H9 (cell line): Measurements from ENCODE around the gene HEATR5B. TPM values are rescaled to one million over a fixed set of nuclear protein-coding genes. Genes with fewer than 3 reads are reported as not detected.

Experiments used
- DNase-seq: peaks from one replicate; pipeline ENCODE4 v3.0.0-alpha.2; 2017
- H2AFZ ChIP-seq: one replicate; pipeline ENCODE4 v1.6.1; 2013; ENCODE audit warnings: mild to moderate bottlenecking, low read length, control low read depth, moderate library complexity
- H2AK5ac ChIP-seq: 2 replicates; pipeline ENCODE4 v1.6.1; 2013; ENCODE audit warnings: low read length, control low read depth, mixed read lengths; ENCODE audit not compliant: insufficient read length
- H2BK120ac ChIP-seq: one replicate; pipeline ENCODE4 v1.6.1; 2013; ENCODE audit warnings: low read depth, mild to moderate bottlenecking, low read length, control low read depth, inconsistent platforms; ENCODE audit not compliant: poor library complexity, severe bottlenecking
- H2BK12ac ChIP-seq: 2 replicates; pipeline ENCODE4 v1.6.1; 2013; ENCODE audit warnings: low read length, control low read depth, mixed read lengths, low read depth; ENCODE audit not compliant: insufficient read length
- H2BK15ac ChIP-seq: 2 replicates; pipeline ENCODE4 v1.6.1; 2013; ENCODE audit warnings: low read depth, low read length, control low read depth
- H2BK20ac ChIP-seq: one replicate; pipeline ENCODE4 v1.6.1; 2013; ENCODE audit warnings: low read depth, mild to moderate bottlenecking, low read length, control low read depth, inconsistent platforms; ENCODE audit not compliant: poor library complexity, severe bottlenecking
- H2BK5ac ChIP-seq: 2 replicates; pipeline ENCODE4 v1.6.1; 2013; ENCODE audit warnings: low read length, control low read depth, mixed read lengths; ENCODE audit not compliant: insufficient read length
- H3K14ac ChIP-seq: 2 replicates; pipeline ENCODE4 v1.6.1; 2013; ENCODE audit warnings: low read length, control low read depth; ENCODE audit not compliant: insufficient read depth
- H3K18ac ChIP-seq: 2 replicates; pipeline ENCODE4 v1.6.1; 2013; ENCODE audit warnings: low read depth, mild to moderate bottlenecking, mixed read lengths, low read length, control low read depth; ENCODE audit not compliant: insufficient read length
- H3K23ac ChIP-seq: 2 replicates; pipeline ENCODE4 v1.6.1; 2013; ENCODE audit warnings: low read length, control low read depth, mixed read lengths, low read depth; ENCODE audit not compliant: insufficient read length
- H3K23me2 ChIP-seq: 2 replicates; pipeline ENCODE4 v1.6.1; 2013; ENCODE audit warnings: low read depth, mild to moderate bottlenecking, mixed read lengths, low read length, control low read depth; ENCODE audit not compliant: insufficient read length, poor library complexity, severe bottlenecking
- H3K27ac ChIP-seq: 2 replicates; pipeline ENCODE4 v1.5.1; 2013; ENCODE audit warnings: low read length, control low read depth, mixed read lengths, low read depth; ENCODE audit not compliant: insufficient read length
- H3K27me3 ChIP-seq: 2 replicates; pipeline ENCODE4 v1.6.1; 2013; ENCODE audit warnings: low read length, control low read depth, inconsistent platforms; ENCODE audit not compliant: insufficient read depth
- H3K4ac ChIP-seq: 2 replicates; pipeline ENCODE4 v1.6.1; 2013; ENCODE audit warnings: low read depth, mild to moderate bottlenecking, control low read depth, inconsistent platforms, low read length, moderate library complexity
- H3K4me1 ChIP-seq: 2 replicates; pipeline ENCODE4 v1.6.1; 2013; ENCODE audit warnings: low read length, control low read depth, inconsistent platforms; ENCODE audit not compliant: insufficient read depth
- H3K4me2 ChIP-seq: 2 replicates; pipeline ENCODE4 v1.6.1; 2013; ENCODE audit warnings: low read length, control low read depth, mixed read lengths; ENCODE audit not compliant: insufficient read length, insufficient read depth
- H3K56ac ChIP-seq: 2 replicates; pipeline ENCODE4 v1.6.1; 2013; ENCODE audit warnings: low read depth, mild to moderate bottlenecking, mixed read lengths, low read length, control low read depth; ENCODE audit not compliant: insufficient read length
- H3K79me1 ChIP-seq: 2 replicates; pipeline ENCODE4 v1.6.1; 2013; ENCODE audit warnings: low read depth, mild to moderate bottlenecking, moderate library complexity, low read length, control low read depth, inconsistent platforms; ENCODE audit not compliant: insufficient read depth, poor library complexity, severe bottlenecking
- H3K79me2 ChIP-seq: 2 replicates; pipeline ENCODE4 v1.6.1; 2013; ENCODE audit warnings: low read length, control low read depth, inconsistent platforms; ENCODE audit not compliant: insufficient read depth
- H3K9ac ChIP-seq: 2 replicates; pipeline ENCODE4 v1.6.1; 2013; ENCODE audit warnings: low read length, control low read depth, mixed read lengths; ENCODE audit not compliant: insufficient read length; ENCODE audit errors: extremely low read depth
- H3K9me3 ChIP-seq: one replicate; pipeline ENCODE4 v1.6.1; 2013; ENCODE audit warnings: low read depth, low read length, inconsistent platforms; ENCODE audit not compliant: control insufficient read depth
- H3T11ph ChIP-seq: one replicate; pipeline ENCODE4 v1.6.1; 2013; ENCODE audit warnings: mild to moderate bottlenecking, low read length, control low read depth, inconsistent platforms
- H4K20me1 ChIP-seq: one replicate; pipeline ENCODE4 v1.6.1; 2013; ENCODE audit not compliant: control insufficient read depth, insufficient read length, insufficient read depth
- H4K5ac ChIP-seq: 2 replicates; pipeline ENCODE4 v1.6.1; 2013; ENCODE audit warnings: low read depth, mild to moderate bottlenecking, mixed read lengths, low read length, control low read depth; ENCODE audit not compliant: insufficient read length
- H4K8ac ChIP-seq: replicated peaks from 2 replicates; pipeline ENCODE4 v1.6.1; 2013; ENCODE audit warnings: low read length, control low read depth, mixed read lengths, low read depth; ENCODE audit not compliant: insufficient read length
- H4K91ac ChIP-seq: 2 replicates; pipeline ENCODE4 v1.6.1; 2013; ENCODE audit warnings: low read depth, mild to moderate bottlenecking, moderate library complexity, mixed read lengths, low read length, control low read depth; ENCODE audit not compliant: insufficient read length
- H3K27ac Mint-ChIP-seq, 3 experiments: 2 replicates in 2 of 3; 3 replicates in 1 of 3; pipeline ENCODE4 v1.8.0; 2020 to 2021; ENCODE audit warnings: mixed read lengths in 3 of 3, mild to moderate bottlenecking in 1 of 3, moderate library complexity in 1 of 3
- H3K27me3 Mint-ChIP-seq: 2 replicates; pipeline ENCODE4 v1.8.0; 2021; ENCODE audit warnings: low read depth, mild to moderate bottlenecking, moderate library complexity, mixed read lengths
- H3K36me3 Mint-ChIP-seq, 3 experiments: 2 replicates in 2 of 3; 3 replicates in 1 of 3; pipeline ENCODE4 v1.8.0; 2020 to 2021; ENCODE audit warnings: low read depth in 3 of 3, mixed read lengths in 3 of 3; ENCODE audit not compliant: insufficient read depth in 1 of 3
- H3K4me1 Mint-ChIP-seq, 2 experiments: 2 replicates each; pipeline ENCODE4 v1.8.0; 2020; ENCODE audit warnings: mixed read lengths in 2 of 2
- H3K4me3 Mint-ChIP-seq, 2 experiments: 2 replicates in 1 of 2; 3 replicates in 1 of 2; pipeline ENCODE4 v1.8.0; 2020 to 2021; ENCODE audit warnings: mild to moderate bottlenecking in 2 of 2, mixed read lengths in 2 of 2, moderate library complexity in 1 of 2
- H3K9me3 Mint-ChIP-seq, 2 experiments: 2 replicates in 1 of 2; 3 replicates in 1 of 2; pipeline ENCODE4 v1.8.0; 2020; ENCODE audit warnings: mild to moderate bottlenecking in 2 of 2, mixed read lengths in 2 of 2, moderate library complexity in 1 of 2
- WGBS: extraction: QIAGEN DNeasy Blood & Tissue Kit; methylation state at CpG from one replicate; pipeline ENCODE4 v1.1.7; 2013; ENCODE audit warnings: missing lambda C conversion rate, low lambda C conversion rate, mixed read lengths; ENCODE audit not compliant: insufficient read length; ENCODE audit errors: extremely low coverage; 5-methylcytosine and 5-hydroxymethylcytosine counted together
- total RNA-seq: library from RNA; stranded (reverse); gene quantifications from 2 replicates; pipeline ENCODE4 v1.2.1, GENCODE V29; 2021
- TF ChIP-seq, protein P1 (sequence below): fragments of 200-600 bp; sonication (generic); conservative IDR thresholded peaks from 3 replicates; pipeline ENCODE4 v1.8.0; 2021; ENCODE audit warnings: antibody characterized with exemption, mild to moderate bottlenecking

Gene HEATR5B
- total RNA-seq, 1 experiment from 2014 or later, result 14.0 TPM

DNA sequence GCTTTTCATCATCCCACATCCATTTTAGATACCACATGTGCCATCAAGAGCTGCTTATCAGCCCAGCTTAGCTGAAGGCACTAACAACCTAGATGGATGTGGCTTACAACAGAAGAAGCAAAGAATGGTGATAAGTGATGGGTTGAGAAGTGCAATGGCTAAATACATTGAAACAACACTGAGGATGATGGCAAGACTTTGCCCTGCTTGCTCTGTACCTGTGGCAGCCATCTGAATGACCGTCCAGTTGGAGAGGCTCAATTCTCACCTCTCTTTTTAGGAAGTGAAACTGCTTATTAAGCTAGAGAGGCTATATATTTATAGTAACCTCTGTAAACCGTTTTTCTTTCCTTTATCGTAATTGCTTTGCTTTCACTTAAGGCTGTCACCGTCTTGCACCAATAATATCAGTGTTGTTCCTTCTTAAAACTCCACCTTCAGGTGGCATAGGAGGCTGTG, 5.9 kb upstream of the HEATR5B start:
- no peak overlapping the region for H3K27ac Mint-ChIP-seq
- no CpG with 5 or more reads among the region's 4 CpGs for WGBS
- Histone ChIP-seq H4K91ac (no peak overlapping the region), H3K79me2 (no peaks in the 10 kb centered on the region), H3K4me1 (no peaks in the 10 kb centered on the region), H4K5ac (no peak overlapping the region), H3K23me2 (no peaks in the 10 kb centered on the region), H3K27ac (no peak overlapping the region), H2BK12ac (no peak overlapping the region), H3K56ac (no peak overlapping the region), H2BK5ac (no peak overlapping the region), H3K23ac (no peak overlapping the region), H2BK15ac (no peak overlapping the region), H3K4me2 (no peak overlapping the region), H3T11ph (no peak overlapping the region), H4K8ac (no peak overlapping the region), H3K14ac (no peak overlapping the region), H3K9ac (no peak overlapping the region), H3K4ac (no peak overlapping the region), H3K18ac (peak overlapping the region; percentile 18), H4K20me1 (no peaks in the 10 kb centered on the region), H2BK20ac (no peak overlapping the region), H3K27me3 (no peaks in the 10 kb centered on the region), H3K79me1 (no peaks in the 10 kb centered on the region), H2BK120ac (no peak overlapping the region), H2AK5ac (no peak overlapping the region), H2AFZ (no peak overlapping the region), H3K9me3 (no peaks in the 10 kb centered on the region)
- DNase-seq, result no peak
- H3K27me3 Mint-ChIP-seq, result no peaks in the 10 kb centered on the region
- TF ChIP-seq, protein P1, sequence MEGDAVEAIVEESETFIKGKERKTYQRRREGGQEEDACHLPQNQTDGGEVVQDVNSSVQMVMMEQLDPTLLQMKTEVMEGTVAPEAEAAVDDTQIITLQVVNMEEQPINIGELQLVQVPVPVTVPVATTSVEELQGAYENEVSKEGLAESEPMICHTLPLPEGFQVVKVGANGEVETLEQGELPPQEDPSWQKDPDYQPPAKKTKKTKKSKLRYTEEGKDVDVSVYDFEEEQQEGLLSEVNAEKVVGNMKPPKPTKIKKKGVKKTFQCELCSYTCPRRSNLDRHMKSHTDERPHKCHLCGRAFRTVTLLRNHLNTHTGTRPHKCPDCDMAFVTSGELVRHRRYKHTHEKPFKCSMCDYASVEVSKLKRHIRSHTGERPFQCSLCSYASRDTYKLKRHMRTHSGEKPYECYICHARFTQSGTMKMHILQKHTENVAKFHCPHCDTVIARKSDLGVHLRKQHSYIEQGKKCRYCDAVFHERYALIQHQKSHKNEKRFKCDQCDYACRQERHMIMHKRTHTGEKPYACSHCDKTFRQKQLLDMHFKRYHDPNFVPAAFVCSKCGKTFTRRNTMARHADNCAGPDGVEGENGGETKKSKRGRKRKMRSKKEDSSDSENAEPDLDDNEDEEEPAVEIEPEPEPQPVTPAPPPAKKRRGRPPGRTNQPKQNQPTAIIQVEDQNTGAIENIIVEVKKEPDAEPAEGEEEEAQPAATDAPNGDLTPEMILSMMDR, result no peak
- no peaks in the 10 kb centered on the region for H3K4me1 Mint-ChIP-seq
- no peak overlapping the region for H3K4me3 Mint-ChIP-seq
- H3K36me3 Mint-ChIP-seq, result no peaks in the 10 kb centered on the region; a peak in 2 of 7 replicates
- no peaks in the 10 kb centered on the region for H3K9me3 Mint-ChIP-seq
